SJSA1 (cell line): ENCODE data around the gene C1orf159. TPM values are rescaled to one million over a fixed set of nuclear protein-coding genes. Genes with fewer than 3 reads are reported as not detected.
"Not testable (repeated sequence)": the region's sequence is repeated elsewhere in the genome, so short reads cannot be mapped to it uniquely, and the experiment has no call there.

Source experiments
- DNase-seq, 2 experiments: peaks; one replicate each; pipeline ENCODE4 v3.0.0-alpha.2; 2015 to 2020; ENCODE audit warnings: low spot score in 2 of 2, low read depth in 1 of 2
- H3K27ac ChIP-seq: fragments of 250-450 bp; sonication (Bioruptor Pico); 2 replicates; pipeline ENCODE4 v1.5.1; 2020; ENCODE audit warnings: mild to moderate bottlenecking, moderate library complexity
- H3K27me3 ChIP-seq: fragments of 250-450 bp; sonication (Bioruptor Pico); replicated peaks from 2 replicates; pipeline ENCODE4 v1.5.1; 2020; ENCODE audit warnings: mild to moderate bottlenecking, moderate library complexity
- H3K36me3 ChIP-seq: fragments of 250-450 bp; sonication (Bioruptor Pico); 2 replicates; pipeline ENCODE4 v1.5.1; 2020; ENCODE audit warnings: mild to moderate bottlenecking
- H3K4me1 ChIP-seq: fragments of 250-450 bp; sonication (Bioruptor Pico); replicated peaks from 2 replicates; pipeline ENCODE4 v1.6.1; 2021; ENCODE audit warnings: mild to moderate bottlenecking
- H3K4me3 ChIP-seq: fragments of 250-450 bp; sonication (Bioruptor Pico); 2 replicates; pipeline ENCODE4 v1.5.1; 2020; ENCODE audit warnings: mild to moderate bottlenecking
- H3K9me3 ChIP-seq: fragments of 250-450 bp; sonication (Bioruptor Pico); replicated peaks from 2 replicates; pipeline ENCODE4 v1.5.1; 2020; ENCODE audit warnings: mild to moderate bottlenecking
- total RNA-seq: library from RNA; depleted of rRNA; stranded (reverse); fragments of >200 nt; shearing (Covaris generic); gene quantifications from 2 replicates; pipeline ENCODE4 v1.2.3, GENCODE V29; 2014

Gene C1orf159
- total RNA-seq, 1 experiment from 2014 or later = 15.4 TPM

GRCh38 chr1:1085911-1086841, 29.7 kb downstream of the C1orf159 start:
- Histone ChIP-seq H3K36me3 (no peaks in the 10 kb centered on the region), H3K9me3 (no peaks in the 10 kb centered on the region), H3K27me3 (no peaks in the 10 kb centered on the region), H3K4me1 (no peaks in the 10 kb centered on the region), H3K4me3 (no peak overlapping the region), H3K27ac (no peak overlapping the region)
- no peak for DNase-seq

DNA sequence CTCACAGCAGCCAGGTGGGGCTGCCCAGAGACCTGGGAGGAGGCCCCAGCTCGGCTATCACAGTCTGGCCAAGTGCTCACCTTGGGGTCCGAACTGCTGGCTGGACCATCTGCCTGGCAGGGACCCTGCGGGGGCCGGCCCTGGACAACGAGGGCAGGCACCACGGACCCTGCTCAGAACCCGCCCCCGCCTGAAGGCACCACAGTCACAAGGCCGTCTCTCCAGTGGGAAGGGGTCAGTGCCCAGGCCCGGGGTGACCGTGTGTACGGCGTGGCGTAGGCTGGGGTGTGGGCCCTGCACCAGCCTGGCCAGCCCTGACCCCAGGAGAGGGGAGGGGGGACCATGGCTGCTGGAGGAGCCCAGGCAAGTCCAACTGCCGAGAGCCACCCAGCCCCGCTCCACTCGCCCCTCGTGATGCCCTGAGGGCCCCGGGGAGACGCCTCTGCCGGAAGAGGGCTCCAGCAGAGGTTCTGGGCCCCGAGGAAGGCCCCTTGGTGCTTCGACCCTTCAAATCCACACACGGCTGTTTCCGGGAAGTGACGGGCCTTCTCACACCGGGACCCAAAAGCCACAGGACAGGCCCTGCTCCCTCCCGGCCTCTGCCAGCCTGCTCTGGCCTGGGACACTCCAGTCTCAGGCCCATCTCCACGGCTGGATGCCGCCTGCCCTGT, 30.6 kb downstream of the C1orf159 start:
- H3K9me3 ChIP-seq = no peaks in the 10 kb centered on the region
- H3K27ac ChIP-seq = no peak overlapping the region
- no peaks in the 10 kb centered on the region for H3K36me3 ChIP-seq
- no peak overlapping the region for H3K4me3 ChIP-seq
- peaks cover under 1% of the 10 kb centered on the region for H3K4me1 ChIP-seq
- DNase-seq = peak in 1 of 2 experiments; percentile 41
- no peaks in the 10 kb centered on the region for H3K27me3 ChIP-seq

- Histone ChIP-seq H3K27me3 (no peaks in the 10 kb centered on the region), H3K4me1 (peaks cover 8% of the 10 kb centered on the region), H3K27ac (no peak overlapping the region), H3K9me3 (no peaks in the 10 kb centered on the region), H3K36me3 (no peaks in the 10 kb centered on the region), H3K4me3 (no peak overlapping the region)
- DNase-seq = peak in 1 of 2 experiments; percentile 41
These were observed 31.3 kb downstream of the C1orf159 start for GRCh38 chr1:1084372-1085170.

DNA sequence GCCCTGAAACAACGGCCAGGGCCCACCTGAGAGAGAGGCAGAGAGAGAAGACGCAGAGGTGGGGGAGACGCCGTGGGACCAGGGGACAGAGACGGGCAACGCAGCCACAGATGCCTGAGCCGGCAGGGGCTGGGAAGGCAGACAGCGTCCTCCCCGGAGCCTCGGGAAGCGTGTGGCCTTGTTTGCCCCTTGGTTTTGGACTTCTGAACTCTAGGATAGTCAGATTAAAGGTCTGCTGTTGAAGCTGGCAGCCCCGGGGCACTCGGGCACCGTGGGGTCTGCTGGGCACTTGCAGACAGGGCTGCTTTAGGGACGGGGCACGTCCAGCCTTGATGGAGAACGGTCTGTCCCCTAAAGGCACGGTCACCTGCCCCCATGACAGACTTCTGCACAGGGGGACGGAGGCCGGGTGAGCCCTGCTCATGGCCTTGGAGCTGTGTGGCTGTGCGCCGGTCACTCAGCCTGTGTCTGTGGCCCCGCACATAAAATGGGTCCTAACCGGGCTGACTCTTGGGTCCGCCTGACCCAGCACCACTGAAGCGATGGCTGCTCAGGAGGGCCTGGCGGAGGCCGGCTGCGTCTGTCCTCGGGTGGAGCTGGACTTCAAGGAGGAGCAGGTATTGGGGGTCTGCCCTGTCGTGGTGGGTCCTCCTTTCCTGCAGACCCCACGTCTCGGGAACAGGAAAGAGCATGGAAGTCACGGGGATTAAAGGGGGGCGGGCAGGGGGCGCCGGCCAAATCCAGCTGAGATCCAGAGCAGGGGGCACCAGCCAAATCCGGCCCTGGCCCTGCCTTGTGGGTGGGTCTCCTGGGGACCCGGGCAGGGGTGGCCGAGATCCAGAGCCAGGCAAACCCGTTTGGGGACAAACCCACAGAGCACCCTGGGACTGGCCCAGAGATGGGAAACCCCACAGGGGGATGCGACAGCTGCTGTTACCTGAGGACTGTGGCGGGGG, 32.2 kb downstream of the C1orf159 start:
- Histone ChIP-seq H3K27me3 (no peaks in the 10 kb centered on the region), H3K4me3 (no peak overlapping the region), H3K4me1 (peaks cover 12% of the 10 kb centered on the region), H3K9me3 (no peaks in the 10 kb centered on the region), H3K36me3 (no peaks in the 10 kb centered on the region), H3K27ac (no peak overlapping the region)
- peak in 1 of 2 experiments; percentile 38 for DNase-seq

- Histone ChIP-seq H3K9me3 (no peaks in the 10 kb centered on the region), H3K27ac (no peak overlapping the region), H3K4me3 (no peak overlapping the region)
These were observed 33.0 kb downstream of the C1orf159 start for GRCh38 chr1:1082776-1083415.

DNA sequence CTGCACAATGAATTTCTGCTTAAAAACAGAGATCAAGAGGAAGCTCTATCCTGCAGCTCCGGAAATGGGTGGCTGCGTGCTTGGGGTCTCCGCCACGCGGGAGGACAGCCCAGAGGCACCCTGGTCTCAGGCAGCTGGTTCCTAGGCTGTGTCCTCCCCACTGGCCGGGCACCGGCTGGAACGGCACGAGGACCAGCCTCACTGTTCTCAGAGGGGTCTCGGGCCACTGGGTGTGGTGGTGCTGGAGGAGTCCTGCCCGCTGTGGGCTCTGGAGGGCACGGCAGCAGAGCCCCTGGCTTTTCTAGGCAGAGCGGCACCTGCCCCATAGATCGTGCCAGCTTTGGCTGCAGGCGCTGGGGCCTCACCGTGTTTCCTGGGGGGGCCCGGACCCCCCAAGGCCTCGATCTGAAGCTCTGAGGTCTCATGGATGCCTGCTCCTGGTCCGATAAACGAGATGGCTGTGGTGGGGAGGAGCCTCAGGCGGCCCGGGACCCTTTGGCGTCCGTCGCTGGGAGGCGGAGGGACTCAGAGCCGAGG, 33.6 kb downstream of the C1orf159 start:
- Histone ChIP-seq H3K27ac (no peak overlapping the region), H3K9me3 (no peaks in the 10 kb centered on the region), H3K4me3 (no peak overlapping the region), H3K36me3 (no peaks in the 10 kb centered on the region), H3K27me3 (no peaks in the 10 kb centered on the region), H3K4me1 (peaks cover 12% of the 10 kb centered on the region)
- DNase-seq = no peak

More at GRCh38 chr1:1082776-1083415, 33.0 kb downstream of the C1orf159 start:
- H3K36me3 ChIP-seq = no peaks in the 10 kb centered on the region
- peaks cover 12% of the 10 kb centered on the region for H3K4me1 ChIP-seq
- no peaks in the 10 kb centered on the region for H3K27me3 ChIP-seq
- DNase-seq = peak in 1 of 2 experiments; percentile 40

DNA sequence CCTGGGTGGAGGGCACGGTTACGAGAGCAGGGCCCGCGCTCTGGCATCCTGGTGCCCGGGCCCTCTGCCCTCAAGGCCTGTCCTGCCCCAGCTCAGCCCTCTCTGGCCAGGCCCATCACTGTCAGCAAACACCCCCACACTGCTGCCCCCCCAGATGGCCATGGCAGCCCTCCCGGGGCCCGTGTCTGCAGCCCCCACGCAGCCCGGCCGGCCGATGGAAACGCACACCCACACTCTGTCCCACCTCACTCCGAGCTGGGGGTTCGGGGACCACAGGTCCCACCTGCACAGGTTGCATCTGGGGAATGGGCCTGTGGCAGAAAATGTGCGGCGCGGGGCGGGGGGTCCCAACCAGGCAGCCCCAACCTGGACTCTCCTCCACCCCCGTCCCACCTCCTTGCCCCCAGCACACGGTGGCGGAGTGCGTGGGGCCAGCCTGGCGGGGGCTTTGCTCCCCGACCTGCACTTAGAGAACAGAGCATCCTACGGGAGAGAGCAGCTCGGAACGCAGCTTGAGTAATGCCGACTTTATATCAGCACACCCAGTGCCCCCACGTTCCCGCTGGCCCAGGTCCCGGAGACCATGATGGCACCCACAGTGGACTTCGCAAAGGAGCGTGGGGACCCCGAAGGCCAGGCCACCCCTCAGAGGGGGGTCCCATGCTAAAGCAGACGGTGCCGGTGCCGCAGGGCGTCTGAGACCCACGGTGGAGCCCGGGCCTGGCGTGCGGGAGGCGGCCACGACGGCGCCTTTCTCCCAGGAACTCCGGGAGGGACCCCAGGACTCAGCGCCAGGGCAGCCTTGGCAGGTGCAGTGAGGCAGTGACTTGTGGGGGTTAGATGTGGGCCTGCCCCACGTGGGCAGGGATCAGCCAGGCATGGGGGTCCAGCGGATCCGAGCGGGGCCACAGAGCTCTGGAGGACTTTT, 34.3 kb downstream of the C1orf159 start:
- H3K4me1 ChIP-seq = peaks cover 12% of the 10 kb centered on the region
- H3K4me3 ChIP-seq = no peak overlapping the region
- no peaks in the 10 kb centered on the region for H3K9me3 ChIP-seq
- H3K27ac ChIP-seq = no peak overlapping the region
- H3K36me3 ChIP-seq = no peaks in the 10 kb centered on the region
- DNase-seq = no peak
- no peaks in the 10 kb centered on the region for H3K27me3 ChIP-seq

GRCh38 chr1:1080951-1081310, 35.0 kb downstream of the C1orf159 start:
- Histone ChIP-seq H3K9me3 (no peaks in the 10 kb centered on the region), H3K4me1 (peaks cover 12% of the 10 kb centered on the region), H3K27ac (no peak overlapping the region), H3K36me3 (no peaks in the 10 kb centered on the region), H3K4me3 (no peak overlapping the region), H3K27me3 (no peaks in the 10 kb centered on the region)
- DNase-seq = peak in 1 of 2 experiments; percentile 38

DNA sequence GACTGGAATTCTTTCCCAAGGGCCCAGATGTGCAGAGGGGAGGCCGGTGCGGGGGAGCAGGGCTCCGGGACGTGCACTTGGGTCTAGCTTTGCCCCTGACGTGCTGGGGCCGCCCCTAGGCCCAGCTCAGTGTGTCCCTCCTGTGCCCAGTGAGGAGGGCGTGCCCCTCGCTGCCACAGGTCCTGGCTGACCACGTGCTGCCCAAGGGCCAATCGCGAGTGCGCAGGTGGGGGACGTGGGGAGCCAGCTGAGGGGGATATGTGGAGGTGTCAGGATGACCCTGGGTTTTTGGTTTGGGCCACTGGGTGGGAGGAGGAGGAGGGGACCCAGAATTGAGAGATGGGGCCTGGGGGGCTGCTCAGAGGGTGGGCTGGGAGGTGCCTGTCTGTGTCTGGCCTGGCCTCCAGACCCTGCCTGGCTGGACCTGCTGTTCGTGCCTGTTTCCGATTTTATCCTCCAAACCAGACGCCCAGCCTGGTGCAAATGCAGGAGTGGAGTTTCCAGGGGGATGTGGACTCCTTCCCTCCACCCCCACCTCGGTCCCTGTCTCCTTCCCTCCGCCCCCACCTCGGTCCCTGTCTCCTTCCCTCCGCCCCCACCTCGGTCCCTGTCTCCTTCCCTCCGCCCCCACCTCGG, 35.6 kb downstream of the C1orf159 start:
- Histone ChIP-seq H3K27me3 (peaks cover 2% of the 10 kb centered on the region), H3K4me3 (no peak overlapping the region)
- DNase-seq = peak in 1 of 2 experiments; percentile 45

GRCh38 chr1:1079408-1080121, 36.3 kb downstream of the C1orf159 start:
- H3K27ac ChIP-seq = no peak overlapping the region
- no peaks in the 10 kb centered on the region for H3K36me3 ChIP-seq
- H3K4me3 ChIP-seq = no peak overlapping the region
- H3K9me3 ChIP-seq = no peaks in the 10 kb centered on the region
- peaks cover 9% of the 10 kb centered on the region for H3K27me3 ChIP-seq
- peaks cover 12% of the 10 kb centered on the region for H3K4me1 ChIP-seq
- DNase-seq = peak; percentile 84 to 89

More for the DNA sequence above, 35.6 kb downstream of the C1orf159 start:
- Histone ChIP-seq H3K36me3 (no peaks in the 10 kb centered on the region), H3K4me1 (peaks cover 12% of the 10 kb centered on the region), H3K9me3 (no peaks in the 10 kb centered on the region), H3K27ac (no peak overlapping the region)

DNA sequence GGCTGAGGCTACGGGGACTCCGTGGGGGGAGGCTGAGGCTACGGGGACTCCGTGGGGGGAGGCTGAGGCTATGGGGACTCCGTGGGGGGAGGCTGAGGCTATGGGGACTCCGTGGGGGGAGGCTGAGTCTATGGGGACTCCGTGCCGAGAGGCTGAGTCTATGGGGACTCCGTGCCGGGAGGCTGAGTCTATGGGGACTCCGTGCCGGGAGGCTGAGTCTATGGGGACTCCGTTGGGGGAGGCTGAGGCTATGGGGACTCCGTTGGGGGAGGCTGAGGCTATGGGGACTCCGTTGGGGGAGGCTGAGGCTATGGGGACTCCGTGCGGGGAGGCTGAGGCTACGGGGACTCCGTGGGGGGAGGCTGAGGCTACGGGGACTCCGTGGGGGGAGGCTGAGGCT, 38.5 kb downstream of the C1orf159 start:
- not testable (repeated sequence) for H3K36me3 ChIP-seq, H3K9me3 ChIP-seq, H3K27ac ChIP-seq, H3K4me3 ChIP-seq, DNase-seq
- H3K4me1 ChIP-seq = peaks cover 12% of the 10 kb centered on the region
- H3K27me3 ChIP-seq = peaks cover 21% of the 10 kb centered on the region
